Loucy (cell line): ENCODE data around the gene GLOD5.

Experiments
- CTCF ChIP-seq: fragments of 200-600 bp; sonication (generic); conservative IDR thresholded peaks from 2 replicates; pipeline ENCODE4 v1.5.1; 2014; ENCODE audit warnings: mild to moderate bottlenecking, antibody characterized with exemption, low read length
- EZH2phosphoT487 ChIP-seq: fragments of 200-600 bp; IDR thresholded peaks from 2 replicates; pipeline ENCODE4 v1.6.1; 2018; ENCODE audit warnings: antibody characterized with exemption, mild to moderate bottlenecking, moderate library complexity, borderline replicate concordance

- TF ChIP-seq CTCF (no peak), EZH2phosphoT487 (no peak)
Observed at GRCh38 chrX:48781705-48782104, 20.2 kb downstream of the GLOD5 start.
